HG03354 (cell line): Measurements from ENCODE around the gene REP15.
"Not testable (repeated sequence)": the region's sequence is repeated elsewhere in the genome, so short reads cannot be mapped to it uniquely, and the experiment has no call there.

Experiments
- ATAC-seq: cut with Tn5 transposase; IDR thresholded peaks from one replicate; pipeline ENCODE4 v1.9.1; 2021; ENCODE audit warnings: mild to moderate bottlenecking; ENCODE audit not compliant: unreplicated experiment, poor library complexity, severe bottlenecking

Gene REP15

DNA sequence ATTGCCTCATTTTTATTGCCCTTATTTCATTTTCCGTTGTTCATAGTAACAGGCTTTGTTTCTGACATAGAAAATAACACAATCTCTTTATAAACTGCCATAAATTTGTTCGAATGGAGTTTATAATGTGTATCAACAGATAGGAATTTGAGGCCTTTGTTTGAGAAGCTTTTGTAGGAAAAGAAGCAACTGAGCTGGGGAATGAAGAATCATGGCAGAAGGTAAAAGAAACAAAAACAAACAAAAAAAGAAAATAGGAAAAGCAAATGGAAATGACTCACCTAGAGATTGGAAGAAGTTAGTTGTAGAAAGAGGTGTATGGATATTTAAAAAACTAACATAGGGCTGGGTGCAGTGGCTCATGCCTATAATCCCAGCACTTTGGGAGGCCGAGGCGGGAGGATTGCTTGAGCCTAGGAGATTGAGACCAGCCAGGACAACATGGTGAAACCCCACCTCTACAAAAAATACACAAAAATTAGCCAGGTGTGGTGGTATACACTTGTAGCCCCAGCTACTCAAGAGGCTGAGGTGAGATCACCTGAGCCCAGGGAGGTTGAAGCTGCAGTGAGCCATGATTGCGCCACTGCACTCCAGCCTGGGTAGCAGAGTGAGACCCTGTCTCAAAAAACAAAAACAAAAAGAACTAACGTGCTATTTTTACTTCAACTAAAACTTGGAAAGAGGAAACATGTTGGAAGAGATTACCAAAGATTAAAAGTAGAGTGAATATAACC is 523 bp upstream of the REP15 start:
- ATAC-seq = no peak

DNA sequence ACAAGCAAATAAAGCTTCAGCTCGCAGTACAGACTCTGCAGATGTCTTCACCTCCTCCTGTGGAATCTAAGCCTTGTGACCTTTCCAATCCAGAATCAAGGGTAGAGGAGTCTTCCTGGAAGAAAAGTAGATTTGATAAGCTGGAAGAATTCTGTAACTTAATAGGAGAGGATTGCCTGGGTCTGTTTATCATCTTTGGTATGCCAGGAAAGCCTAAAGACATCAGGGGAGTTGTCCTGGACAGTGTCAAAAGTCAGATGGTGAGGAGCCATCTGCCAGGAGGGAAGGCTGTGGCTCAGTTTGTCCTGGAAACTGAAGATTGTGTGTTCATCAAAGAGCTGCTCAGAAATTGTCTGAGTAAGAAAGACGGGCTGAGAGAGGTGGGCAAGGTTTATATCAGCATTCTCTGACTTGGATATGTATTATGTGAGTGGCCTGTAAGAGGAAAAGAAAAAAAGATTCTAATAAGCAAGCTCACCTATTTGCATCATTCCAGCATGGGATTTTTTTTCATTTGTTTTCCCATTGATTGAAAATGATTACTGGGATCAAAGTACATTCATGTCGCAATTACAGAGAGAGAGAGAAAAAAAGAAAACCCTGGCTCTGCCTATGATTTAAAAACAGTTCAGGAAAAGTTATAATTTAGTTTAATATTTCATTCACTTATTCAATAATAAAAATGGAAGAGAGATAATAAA is 767 bp downstream of the REP15 start:
- no peak for ATAC-seq

DNA sequence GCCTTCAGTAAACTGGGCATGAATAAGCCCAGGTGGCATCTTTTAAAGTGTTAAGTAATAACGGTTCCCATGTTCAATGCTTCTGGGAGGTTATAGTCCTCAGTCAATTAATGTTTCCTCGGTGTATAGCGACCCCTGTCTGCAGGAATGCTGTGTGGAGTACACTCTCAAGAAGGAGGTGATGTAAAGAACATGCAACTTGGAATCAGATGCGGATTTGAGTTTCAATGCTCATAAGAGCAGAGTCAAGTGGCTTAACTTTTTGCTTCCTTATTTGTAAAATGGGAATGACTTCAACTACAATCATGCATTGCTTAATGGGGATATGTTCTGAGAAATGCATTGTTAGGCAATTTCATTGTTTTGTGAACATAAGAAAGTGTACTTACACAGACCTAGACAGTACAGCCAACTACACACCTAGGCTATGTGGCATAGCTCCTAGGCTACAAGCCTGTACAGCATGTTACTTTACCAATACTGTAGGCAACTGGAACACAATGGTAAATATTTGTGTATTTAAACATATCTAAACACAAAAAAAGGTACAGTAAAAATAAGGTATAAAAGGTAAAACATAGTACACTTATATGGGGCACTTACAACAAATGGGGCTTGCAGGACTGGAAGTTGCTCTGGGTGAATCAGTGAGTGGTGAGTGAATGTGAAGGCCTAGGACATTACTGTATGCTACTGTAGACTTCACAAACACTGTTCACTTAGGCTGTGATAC is 7.6 kb downstream of the REP15 start:
- ATAC-seq = peak; percentile 88

DNA sequence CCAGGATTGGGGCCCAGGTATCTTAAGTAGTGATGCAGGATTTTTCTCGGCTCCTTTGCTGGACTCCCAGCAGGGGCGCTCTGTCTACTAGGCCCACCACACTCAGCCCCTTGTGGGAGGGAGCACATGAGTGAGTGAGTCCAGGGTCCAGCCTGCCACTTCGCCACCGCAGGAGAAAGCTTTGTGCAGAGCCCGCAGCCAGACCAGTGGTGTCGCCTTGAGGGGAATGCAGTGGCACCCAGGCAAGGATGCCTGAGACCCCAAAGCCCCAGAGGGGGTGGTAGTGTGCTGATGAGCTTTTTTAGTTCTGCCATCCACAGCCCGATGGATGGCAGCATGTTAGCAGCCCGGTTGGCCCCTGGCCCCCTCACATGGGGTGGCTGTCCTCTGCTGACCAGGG is 9.0 kb downstream of the REP15 start:
- no peak for ATAC-seq

DNA sequence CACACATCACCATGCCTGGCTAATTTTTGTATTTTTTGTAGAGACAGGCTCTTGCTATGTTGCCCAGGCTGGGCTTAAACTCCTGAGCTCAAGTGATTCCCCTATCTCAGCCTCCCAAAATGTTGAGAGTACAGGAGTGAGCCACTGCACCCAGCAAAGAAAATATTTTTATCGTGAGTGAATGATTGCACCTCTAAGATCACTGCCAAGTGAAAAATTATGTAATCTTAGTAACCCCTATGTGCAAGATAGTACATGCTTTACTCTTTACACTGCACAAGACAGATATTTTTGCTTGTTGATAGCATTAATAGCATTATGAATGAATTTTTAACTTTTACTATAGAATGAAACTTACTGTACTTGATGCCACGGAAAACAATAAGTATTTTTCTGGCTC is 11.0 kb downstream of the REP15 start:
- no peak for ATAC-seq

DNA sequence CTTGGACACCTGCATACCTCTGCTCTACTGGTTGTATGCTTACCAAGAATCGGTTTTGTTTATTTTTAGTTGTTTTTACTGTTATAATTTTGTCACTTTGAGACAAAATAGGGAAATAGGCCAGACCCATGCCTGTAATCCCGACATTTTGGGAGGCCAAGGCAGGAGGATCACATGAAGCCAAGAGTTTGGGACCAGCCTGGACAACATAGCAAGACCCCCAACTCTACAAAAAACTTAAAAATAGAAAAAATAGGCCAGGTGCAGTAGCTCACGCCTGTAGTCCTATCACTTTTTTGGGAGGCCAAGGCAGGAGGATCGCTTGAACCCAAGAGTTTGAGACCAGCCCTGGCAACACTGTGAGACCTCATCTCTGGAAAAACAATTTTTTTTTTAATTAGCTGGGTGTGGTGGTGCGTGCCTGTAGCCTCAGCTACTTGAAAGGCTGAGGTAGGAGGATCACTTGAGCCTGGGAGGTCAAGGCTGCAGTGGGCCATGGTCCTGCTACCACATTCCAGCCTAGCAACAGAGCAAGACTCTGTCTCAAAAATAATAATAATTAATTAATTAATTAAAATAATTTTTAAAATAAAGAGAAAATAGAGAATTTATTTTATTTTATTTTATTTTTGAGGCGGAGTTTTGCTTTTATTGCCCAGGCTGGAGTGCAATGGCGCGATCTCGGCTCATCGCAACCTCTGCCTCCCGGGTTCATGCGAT is 13.1 kb downstream of the REP15 start:
- no peak for ATAC-seq

DNA sequence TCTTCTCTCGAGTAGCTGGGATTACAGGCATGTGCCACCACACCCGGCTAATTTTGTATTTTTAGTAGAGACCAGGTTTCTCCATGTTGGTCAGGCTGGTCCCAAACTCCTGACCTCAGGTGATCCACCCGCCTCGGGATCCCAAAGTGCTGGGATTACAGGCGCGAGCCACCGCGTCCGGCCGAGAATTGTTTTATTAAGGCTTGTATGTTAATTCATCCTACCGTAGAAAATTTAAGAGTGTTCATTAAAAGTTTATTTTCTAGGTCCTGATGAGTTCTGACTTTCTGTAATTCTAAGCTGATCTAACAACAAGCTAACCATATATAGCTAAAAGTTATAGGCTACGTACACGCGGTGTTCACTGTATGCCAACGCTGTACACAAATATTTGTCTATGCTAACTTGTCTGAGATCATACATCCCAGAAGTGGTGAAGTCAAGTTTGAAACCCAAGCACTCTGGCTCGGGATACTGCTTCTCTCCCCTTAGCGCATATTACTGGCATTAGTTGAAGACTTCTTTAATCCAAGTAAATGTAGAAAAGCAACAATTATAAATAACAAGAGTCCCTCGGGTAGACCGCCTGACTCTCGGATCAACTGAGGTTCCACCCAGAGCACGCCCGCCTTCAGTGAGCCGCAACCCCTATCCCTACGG is 13.8 kb downstream of the REP15 start:
- ATAC-seq = peak; percentile 55

DNA sequence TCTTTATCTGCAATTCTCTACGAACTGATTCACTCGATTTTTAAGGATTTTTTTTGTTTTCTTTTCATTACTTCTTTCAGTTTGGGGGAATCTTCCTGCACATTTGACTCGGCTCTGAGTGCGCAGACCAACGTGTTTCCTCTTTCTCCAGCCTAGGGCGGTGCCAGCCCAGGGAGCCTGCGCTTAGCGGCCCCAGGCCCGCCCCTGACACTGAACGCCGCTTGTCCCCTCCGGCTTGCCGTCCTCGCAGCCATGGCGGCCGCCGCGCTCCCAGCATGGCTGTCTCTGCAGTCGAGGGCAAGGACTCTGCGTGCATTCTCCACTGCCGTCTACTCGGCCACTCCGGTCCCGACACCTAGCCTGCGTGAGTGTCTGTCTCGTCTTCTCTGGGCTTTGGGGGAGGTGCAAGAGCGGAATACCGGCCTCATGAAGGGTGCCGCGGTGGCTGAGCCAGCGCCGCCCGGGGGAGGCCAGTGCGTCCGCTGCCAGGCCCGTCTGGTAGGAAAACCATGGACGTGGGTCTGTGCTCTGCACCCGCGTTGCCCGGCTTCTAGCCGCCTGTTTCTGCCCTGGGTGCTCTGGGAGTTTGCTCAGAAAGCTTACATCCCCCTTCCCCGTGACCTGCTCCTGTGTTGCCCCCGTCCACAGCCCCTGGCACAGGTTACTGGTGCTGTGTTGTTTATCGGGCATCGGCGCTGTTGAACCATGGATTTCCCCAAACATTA is 14.5 kb downstream of the REP15 start, which contains the start of gene MRPS35:
Gene MRPS35 (plus strand): TSS at position 241 of the 725 bp plus-strand sequence. CDS start 12 bp downstream, at position 253.
- ATAC-seq = peak; percentile 95

DNA sequence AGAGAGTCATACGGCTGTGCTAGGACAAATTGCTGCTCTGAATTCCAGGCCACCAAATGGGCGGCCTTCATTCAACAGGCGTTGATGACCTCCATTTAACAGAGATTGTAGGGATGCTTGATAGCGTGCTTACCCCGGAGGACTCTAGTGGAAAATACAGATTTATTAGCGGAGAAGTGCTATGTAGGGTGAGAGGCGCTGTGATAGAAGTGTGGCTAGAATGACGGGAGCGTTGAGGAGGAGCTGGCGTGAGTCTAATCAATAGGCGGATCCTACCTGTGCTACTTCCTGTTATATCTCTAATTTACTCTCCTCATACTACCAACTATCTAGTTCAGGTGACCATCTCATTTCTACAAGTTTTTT is 15.1 kb downstream of the REP15 start:
- ATAC-seq = peak; percentile 28

DNA sequence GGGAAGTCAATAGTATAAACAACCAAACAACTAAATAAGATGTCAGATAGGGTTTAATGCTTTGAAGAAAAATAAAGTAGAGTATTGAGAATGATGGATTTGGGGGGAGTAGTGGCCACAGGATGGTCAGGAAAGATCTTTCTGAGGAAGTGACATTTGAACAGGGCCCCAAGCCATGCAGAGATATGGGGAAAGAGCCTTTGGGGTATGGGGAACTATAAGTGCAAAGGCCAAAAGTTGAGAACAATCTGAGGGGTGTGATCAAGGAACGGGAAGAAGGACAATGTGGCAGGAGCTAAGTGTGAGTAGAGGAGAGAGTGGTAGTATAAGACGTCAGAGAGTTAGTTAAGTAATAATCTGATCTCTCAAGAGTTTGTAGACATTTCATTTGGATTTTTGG is 15.7 kb downstream of the REP15 start:
- ATAC-seq = no peak

DNA sequence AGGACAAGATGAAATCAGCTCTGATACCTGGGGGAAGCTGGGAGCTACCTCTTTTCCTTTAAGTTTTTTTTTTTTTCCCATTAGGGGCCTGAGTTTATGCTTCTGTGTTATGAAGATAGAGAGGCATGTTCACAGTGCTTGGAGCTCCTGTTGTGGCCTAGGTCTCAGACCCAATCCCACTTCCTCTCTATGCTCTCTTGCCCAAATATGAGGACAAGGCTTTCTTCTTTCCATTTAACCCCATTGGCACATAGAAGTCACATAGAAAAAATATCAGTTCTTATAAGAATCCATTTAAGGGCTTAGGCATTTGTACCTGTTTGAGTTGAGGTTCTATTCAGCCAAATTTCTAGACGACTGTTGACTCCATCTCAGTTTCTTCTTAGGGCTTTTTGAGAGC is 27.0 kb downstream of the REP15 start:
- ATAC-seq = no peak

DNA sequence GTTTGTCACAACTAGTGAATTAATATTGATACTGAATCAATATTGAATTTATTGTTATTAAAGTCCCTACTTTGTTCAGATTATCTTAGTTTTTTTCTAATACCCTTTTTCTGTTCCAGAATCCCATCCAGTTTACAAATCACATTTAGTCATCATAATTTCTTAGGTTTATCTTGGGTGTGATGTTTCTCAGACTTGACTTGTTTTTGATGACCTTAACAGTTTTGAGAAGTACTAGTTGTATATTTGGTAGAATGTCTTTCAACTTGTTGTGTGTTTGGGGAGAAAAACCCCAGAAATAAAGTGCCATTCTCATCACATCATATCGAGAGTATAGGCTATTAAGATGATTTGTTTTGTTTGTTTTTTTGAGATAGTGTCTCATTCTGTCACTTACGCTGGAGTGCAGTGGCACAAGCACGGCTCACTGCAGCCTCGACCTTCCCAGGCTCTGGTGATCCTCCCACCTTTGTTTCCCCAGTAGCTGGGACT is 33.9 kb downstream of the REP15 start:
- ATAC-seq = no peak

DNA sequence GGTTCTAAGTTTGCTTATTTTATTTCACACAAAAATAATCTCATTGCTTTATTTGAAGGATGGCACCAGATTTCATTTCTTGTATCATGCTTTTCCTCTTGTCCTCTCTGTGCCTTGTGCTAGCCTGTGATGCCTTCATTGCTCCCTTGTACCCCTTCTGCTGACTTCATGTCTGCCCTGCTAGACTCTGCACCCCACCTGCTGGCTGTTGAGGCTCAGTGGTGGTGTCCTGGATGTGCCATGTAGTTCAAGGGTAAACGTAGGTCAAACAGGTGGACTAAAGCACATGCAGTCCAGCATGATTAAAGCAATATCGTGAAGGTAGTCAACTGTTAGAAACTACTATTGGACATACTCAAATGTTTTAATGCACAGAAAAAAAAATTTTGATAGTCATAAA is 36.0 kb downstream of the REP15 start:
- ATAC-seq = peak; percentile 56

DNA sequence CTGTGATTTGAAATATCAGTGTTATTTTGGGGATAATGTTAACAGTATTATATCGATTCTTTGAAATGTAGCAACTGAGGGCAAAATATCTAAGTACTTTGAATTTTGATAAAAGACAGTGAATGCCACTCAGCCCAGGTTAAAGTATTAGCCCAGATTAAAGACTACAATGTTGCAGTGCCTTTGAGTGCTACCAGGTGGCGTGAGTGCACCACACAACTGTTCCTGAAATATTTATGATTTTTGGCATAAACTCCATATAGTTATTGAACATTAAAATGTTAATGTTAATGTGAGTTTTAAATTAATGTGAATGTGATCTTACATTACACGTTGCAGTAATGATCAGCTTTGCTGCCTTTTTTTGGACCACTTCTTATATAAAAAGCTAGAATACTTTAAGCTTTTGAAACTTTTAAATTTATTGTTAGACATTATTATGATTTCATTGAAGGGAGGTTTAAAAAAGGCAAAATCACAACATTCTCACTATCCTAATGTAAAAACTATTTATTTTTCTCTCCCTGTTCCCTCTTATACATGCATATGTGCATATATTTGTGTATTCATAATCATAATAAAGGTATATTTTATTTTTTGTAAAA is 36.9 kb downstream of the REP15 start:
- peak; percentile 78 for ATAC-seq

DNA sequence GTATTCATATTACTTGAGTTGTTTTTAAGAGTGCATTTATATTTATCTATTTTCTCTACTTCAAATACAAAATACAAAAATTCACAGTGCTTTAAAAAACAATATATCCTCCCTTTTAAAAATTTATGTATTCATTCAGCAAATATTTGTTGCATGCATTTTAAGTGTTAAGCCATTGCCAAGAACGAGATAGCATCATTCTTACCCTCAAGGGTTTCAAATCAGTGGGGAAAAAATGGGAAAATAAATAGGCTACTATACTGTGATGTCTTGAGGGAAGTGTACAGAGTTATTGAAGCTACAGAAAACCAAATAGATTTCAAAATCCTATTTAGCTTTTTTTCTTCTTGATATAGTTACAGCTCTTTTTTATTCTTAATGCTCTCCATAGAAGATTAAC is 37.5 kb downstream of the REP15 start:
- no peak for ATAC-seq

DNA sequence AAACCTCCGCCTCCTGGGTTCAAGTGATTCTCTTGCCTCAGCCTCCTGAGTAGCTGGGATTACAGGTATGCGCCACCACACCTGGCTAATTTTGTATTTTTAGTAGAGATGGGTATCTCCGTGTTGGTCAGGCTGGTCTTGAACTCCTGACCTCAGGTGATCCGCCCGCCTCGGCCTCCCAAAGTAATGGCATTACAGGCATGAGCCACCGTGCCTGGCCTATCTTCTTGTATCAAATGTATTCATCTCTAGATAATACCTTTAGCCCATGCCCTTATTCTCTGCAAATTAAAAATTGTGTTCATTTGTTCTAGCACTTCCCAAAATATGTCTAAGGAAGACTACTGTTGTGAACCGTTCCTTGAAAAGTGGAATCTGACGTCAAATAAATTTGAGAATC is 38.1 kb downstream of the REP15 start:
- ATAC-seq = not testable (repeated sequence)

DNA sequence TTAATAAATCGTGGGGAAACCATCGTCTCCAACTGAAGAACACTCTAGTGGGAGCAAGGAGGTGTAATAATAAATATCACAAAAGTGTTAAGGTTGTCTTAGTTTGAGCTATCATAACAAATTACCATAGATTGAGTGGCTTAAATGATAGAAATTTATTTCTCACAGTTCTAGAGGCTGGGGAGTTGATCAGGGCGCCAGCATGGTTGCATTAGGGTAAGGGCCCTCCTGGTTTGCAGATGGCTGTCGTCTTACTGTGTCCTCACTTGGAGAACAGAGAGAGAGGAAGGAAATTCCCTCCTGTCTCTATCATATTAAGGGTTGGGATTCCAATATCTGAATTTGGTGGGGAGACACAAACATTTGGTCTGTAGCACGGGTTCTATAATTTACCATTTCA is 47.4 kb downstream of the REP15 start:
- ATAC-seq = no peak

DNA sequence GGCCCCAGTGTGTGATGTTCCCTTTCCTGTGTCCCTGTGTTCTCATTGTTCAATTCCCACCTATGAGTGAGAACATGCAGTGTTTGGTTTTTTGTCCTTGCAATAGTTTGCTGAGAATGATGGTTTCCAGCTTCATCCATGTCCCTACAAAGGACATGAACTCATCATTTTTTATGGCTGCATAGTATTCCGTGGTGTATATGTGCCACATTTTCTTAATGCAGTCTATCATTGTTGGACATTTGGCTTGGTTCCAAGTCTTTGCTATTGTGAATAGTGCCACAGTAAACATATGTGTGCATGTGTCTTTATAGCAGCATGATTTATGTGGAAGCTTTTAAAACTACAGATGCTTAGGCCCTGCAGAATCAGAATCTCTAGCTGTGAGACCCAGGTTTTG is 49.5 kb downstream of the REP15 start:
- ATAC-seq = not testable (repeated sequence)
